ENCODE data around the gene SPDYC.

The SPDYC gene

DNA sequence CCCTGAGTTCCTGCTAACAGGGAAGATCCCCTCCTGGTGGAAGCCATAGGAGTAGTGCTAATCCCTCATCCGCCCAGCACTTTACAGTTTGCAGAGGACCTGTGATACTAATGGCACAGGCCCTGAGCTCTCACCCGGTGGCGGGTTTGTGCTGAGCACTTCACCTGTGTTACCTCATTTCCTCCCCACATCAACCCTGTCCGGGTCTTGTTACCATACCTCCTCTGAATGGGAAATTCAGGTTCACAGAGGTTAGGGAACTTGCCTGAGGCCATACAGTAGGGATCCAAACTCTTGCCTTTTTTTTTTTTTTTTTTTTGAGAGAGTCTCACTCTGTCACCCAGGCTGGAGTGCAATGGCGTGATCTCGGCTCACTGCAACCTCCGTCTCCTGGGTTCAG lies 36.9 kb downstream of the SPDYC start:
- no peak for DNase-seq (ENCODE audit: low read depth)

DNA sequence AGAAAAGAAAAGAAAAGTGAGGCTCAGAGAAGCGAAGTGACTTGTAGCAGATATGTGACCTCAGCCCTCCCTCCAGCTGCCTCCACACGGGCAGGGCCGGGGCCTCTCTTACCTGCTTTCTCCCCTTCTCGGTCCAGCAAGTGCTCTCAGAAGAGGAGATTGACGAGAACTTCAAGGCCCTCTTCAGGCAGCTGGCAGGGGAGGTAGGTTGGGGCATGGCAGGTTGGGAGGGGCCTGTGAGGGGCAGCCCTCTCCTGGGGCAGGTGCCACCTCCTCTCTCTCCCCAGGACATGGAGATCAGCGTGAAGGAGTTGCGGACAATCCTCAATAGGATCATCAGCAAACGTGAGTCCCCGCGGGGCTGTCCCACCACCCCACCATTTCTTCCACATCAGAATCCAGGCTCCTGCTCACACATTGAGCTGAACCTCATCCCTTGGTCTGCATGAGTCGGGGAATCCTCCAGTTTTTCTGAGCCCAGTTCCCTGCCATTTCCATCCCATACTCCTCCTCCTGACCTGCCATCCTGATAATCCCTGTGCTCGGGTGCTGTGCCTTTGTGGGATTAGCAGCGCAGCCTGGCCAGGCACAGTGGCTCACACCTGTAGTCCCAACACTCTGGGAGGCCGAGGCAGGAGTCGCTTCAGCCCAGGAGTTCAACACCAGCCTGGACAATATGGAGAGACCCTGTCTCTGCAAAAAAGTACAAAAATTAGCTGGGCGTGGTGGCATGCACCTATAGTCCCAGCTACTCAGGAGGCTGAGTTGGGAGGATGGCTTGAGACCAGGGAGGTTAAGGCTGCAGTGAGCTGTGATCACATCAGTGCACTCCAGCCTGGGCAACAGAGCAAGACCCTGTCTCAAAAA lies 38.1 kb downstream of the SPDYC start:
- no peak for DNase-seq (ENCODE audit: low read depth)

- DNase-seq (ENCODE audit: low read depth) = no peak
These were observed 39.0 kb downstream of the SPDYC start for GRCh38 chr11:65208785-65209710.

DNA sequence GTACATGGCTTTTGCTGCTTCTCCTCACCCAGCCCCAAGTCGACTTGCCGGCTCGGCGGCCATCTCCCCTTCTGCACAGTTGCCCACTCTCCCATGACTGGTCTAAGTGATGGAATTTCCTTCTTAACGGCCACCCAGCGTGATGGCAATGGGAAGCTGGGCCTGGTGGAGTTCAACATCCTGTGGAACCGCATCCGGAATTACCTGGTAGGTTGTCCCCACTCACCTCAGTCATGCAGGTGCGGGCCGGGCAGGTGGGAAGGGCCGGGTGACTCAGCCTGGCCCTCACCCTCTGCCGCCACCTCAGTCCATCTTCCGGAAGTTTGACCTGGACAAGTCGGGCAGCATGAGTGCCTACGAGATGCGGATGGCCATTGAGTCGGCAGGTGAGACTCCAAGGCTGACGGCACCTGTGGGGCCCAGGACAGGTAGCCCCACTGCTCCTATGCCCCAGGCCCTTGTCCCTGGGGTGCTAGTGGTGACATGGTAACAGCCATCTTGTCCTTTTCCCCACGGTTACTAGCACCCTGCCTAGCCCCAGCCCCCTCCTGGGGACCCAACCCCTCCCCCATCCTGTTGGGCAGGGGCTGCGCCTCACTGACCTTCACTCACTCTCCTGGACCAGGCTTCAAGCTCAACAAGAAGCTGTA lies 39.8 kb downstream of the SPDYC start:
- DNase-seq (ENCODE audit: low read depth) = no peak

GRCh38 chr11:65210361-65210731 lies 40.3 kb downstream of the SPDYC start:
- DNase-seq (ENCODE audit: low read depth) = no peak

- DNase-seq (ENCODE audit: low read depth) = no peak
These were observed 40.7 kb downstream of the SPDYC start for GRCh38 chr11:65210748-65211147.

DNA sequence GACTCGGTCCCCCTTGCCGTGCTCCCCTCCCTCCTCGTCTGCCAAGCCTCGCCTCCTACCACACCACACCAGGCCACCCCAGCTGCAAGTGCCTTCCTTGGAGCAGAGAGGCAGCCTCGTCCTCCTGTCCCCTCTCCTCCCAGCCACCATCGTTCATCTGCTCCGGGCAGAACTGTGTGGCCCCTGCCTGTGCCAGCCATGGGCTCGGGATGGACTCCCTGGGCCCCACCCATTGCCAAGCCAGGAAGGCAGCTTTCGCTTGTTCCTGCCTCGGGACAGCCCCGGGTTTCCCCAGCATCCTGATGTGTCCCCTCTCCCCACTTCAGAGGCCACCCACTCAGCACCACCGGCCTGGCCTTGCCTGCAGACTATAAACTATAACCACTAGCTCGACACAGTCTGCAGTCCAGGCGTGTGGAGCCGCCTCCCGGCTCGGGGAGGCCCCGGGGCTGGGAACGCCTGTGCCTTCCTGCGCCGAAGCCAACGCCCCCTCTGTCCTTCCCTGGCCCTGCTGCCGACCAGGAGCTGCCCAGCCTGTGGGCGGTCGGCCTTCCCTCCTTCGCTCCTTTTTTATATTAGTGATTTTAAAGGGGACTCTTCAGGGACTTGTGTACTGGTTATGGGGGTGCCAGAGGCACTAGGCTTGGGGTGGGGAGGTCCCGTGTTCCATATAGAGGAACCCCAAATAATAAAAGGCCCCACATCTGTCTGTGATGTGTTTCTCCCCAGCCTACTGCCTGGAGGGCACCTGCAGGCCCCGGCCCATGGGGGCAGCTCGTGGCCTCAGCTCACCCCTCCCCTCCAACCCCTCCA lies 41.5 kb downstream of the SPDYC start:
- no peak for DNase-seq (ENCODE audit: low read depth)

DNA sequence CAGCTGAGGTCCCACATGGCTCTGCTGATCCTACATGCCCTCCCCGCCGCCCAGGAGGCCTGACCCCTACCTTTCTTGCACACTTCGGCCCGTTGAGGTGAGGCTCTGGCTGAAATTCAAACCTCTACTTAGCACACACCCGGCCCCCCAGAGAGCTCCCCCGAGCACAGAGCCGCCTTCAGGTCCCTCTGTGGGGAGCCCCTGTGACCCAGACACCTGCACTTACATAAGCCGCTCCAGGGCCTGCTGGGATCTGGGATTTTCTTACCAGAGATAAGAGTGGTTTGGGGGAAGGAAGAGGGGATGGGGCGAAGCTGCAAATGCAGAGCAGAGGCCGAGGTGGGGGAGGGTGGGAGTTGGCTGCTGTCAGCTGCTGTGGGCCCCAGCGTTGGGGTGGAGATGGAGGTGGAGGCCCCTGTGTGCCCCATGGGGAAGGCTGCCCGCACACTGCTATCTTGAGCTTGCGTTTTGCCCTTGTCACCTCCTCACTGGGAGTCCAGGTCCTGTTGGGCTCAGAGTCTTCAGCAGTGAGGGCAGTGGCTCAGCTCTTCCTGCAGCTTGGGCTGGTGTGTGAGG lies 42.3 kb downstream of the SPDYC start:
- DNase-seq (ENCODE audit: low read depth) = no peak

GRCh38 chr11:65213322-65214211 lies 43.5 kb downstream of the SPDYC start:
- no peak for DNase-seq (ENCODE audit: low read depth)

- DNase-seq (ENCODE audit: low read depth) = no peak
These were observed 44.3 kb downstream of the SPDYC start for GRCh38 chr11:65214212-65214845.

GRCh38 chr11:65215441-65216076 lies 45.5 kb downstream of the SPDYC start:
- no peak for DNase-seq (ENCODE audit: low read depth)

DNA sequence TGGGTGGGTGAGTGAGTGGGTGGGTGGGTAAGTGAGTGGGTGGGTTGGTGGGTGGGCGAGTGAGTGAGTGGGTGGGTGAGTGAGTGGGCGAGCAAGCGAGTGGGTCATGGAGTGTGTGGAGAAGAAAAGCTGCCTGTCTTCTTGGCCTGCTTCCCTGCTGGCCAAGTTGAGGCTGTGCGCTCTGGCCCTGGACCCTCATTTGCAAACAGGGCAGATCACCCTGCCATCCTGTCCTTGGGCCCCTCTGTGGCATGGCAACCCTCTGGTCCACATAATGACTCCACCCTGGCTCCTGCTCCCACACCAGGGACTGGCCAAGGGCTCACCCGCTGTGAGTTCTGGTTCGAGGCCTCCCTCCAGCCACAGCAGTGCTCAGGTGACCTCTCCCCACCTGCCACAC lies 46.8 kb downstream of the SPDYC start:
- no peak for DNase-seq (ENCODE audit: low read depth)

- no peak for DNase-seq (ENCODE audit: low read depth)
These were observed 47.7 kb downstream of the SPDYC start for GRCh38 chr11:65217441-65218423.

GRCh38 chr11:65218446-65218845 lies 48.4 kb downstream of the SPDYC start:
- no peak for DNase-seq (ENCODE audit: low read depth)

DNA sequence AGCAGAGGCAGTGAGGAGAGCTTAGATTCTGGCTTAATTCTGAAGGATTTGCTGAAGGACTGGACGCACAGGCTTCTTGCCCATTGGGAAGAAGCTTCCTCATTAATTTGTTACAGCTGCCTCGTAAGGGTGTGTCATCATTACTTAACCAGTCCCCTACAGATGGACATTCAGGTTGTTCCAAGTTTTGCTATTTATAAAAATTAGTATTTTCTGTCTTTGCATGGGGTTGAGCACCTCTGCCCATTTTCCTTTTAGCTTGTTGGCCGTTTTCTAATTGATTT lies 49.8 kb downstream of the SPDYC start:
- no peak for DNase-seq (ENCODE audit: low read depth)

GRCh38 chr11:65221026-65221425 lies 51.0 kb downstream of the SPDYC start:
- DNase-seq (ENCODE audit: low read depth) = no peak

Measured in stimulated activated CD8-positive, alpha-beta memory T cell treated with anti-CD3 and anti-CD28 coated beads, Interleukin-15, amount 100 ng/mL, for 1 hour (primary cell).